ENCODE data around the gene DSTN. TPM values are rescaled to one million over a fixed set of nuclear protein-coding genes. Genes with fewer than 3 reads are reported as not detected.

DSTN gene
- total and polyA plus RNA-seq, 2 donors = 60.7 to 310 TPM

DNA sequence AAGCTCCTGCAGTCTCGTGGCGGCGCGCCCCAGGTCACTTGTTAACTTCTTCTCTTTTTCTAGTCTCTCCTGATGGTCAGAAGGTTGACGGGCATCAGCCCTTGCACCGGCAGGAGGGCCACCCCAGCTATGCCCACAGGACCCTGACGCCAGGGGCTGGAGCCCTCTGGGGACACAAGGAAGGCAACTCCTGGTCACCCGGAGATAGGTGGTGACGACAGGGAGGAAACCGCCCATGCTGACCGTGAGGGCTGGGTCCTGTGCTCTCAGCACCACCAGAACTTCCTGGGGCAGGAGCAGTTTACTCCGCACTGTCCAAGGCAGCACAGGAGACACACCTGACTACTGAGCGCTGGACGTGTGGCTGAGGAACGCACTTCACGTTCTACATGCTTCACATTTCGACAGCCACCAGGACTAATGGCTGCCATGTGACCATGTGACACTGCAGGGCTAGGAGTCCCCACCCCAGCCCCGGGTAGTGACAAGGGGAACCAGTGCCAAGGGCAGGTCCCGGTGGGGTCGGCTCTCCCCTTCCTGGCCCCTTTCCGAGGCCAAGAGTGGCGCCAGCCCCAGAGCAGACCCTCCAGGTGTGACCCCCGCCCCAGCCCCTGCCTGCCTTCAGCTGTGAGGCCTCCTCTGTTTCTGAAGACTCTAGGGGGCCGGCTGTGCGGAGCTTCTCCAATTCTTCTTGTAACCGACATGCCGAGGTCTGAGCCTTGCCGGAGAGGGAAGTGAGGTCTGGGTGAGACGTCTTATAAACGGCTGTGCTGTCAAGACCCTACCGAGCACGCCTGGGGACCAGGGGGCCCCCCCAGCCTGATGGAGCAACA is 45.2 kb downstream of the DSTN start:
- H3K9me3 ChIP-seq (ENCODE audit: control insufficient read depth in 2 of 2, insufficient read depth in 1 of 2, low read length in 1 of 2) = peaks cover 0 to 3% of the 10 kb centered on the region in 2 donors
- 74% methylated on average over 32 of the region's 32 CpGs for WGBS
- peak in 1 of 9 donors; percentile 59 for DNase-seq (ENCODE audit: low read depth in 6 of 9, low spot score in 9 of 9)
- peaks cover 24 to 76% of the 10 kb centered on the region in 2 donors for H3K4me1 ChIP-seq (ENCODE audit: control insufficient read depth in 2 of 2, insufficient read depth in 2 of 2, low read length in 2 of 2)
- H3K27me3 ChIP-seq (ENCODE audit: control insufficient read depth in 2 of 2, insufficient read depth in 1 of 2, low read length in 1 of 2) = no peaks in the 10 kb centered on the region
- H3K4me3 ChIP-seq (ENCODE audit: low read length in 2 of 2) = no peak overlapping the region
- H3K27ac ChIP-seq (ENCODE audit: low read depth in 1 of 2, low read length in 1 of 2) = peak overlapping the region in 1 of 2 donors; percentile 62
- peaks cover 14 to 33% of the 10 kb centered on the region in 2 donors for H3K36me3 ChIP-seq (ENCODE audit: control insufficient read depth in 2 of 2, insufficient read depth in 2 of 2, low read length in 1 of 2)

DNA sequence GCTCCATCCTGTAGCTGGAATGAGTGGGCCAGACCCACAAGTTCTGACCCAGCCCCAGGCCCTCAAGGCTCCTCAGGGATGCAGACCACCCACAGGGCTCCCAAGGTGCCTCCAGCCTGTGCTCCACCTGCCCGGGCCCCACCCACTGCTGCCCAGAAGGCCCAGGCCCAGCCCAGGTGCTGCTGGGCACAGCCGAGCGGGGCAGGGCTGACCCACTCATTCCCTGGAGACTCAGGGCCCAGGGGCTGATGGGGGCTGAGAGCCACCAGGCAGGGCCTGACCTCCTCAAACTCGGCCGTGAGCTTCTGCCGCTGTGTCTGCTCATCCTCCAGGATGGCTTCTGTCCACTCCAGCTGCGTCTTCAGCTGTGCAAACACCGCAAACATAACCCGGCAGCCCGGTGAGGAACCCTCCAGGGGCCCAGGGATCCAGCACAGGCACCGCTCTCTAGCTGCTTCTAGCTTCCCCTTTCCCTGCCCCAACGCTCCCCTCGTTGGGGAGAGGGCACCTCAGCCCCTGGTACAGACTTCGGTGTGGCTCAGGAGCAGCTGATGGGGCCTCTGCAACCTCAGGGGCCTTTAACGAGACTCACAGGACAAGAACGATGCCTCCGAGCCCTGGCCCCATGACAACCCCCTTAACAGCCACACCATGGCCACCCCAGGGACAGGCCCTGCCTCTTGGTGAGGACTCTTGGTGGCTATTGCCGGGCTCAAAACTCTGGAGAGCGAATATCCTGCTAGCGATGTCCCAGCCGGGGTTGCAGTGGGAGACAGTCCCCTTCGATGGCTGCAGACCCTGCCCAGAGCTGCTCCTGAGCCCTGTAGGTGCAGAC is 46.0 kb downstream of the DSTN start:
- Histone ChIP-seq H3K4me3 (ENCODE audit: low read length in 2 of 2) (no peak overlapping the region), H3K27ac (ENCODE audit: low read depth in 1 of 2, low read length in 1 of 2) (peak overlapping the region in 1 of 2 donors; percentile 62), H3K36me3 (ENCODE audit: control insufficient read depth in 2 of 2, insufficient read depth in 2 of 2, low read length in 1 of 2) (peaks cover 21 to 41% of the 10 kb centered on the region in 2 donors), H3K4me1 (ENCODE audit: control insufficient read depth in 2 of 2, insufficient read depth in 2 of 2, low read length in 2 of 2) (peaks cover 18 to 67% of the 10 kb centered on the region in 2 donors), H3K9me3 (ENCODE audit: control insufficient read depth in 2 of 2, insufficient read depth in 1 of 2, low read length in 1 of 2) (peaks cover 0 to 3% of the 10 kb centered on the region in 2 donors), H3K27me3 (ENCODE audit: control insufficient read depth in 2 of 2, insufficient read depth in 1 of 2, low read length in 1 of 2) (no peaks in the 10 kb centered on the region)
- WGBS = 69% methylated on average over 22 of the region's 22 CpGs
- DNase-seq (ENCODE audit: low read depth in 6 of 9, low spot score in 9 of 9) = no peak

DNA sequence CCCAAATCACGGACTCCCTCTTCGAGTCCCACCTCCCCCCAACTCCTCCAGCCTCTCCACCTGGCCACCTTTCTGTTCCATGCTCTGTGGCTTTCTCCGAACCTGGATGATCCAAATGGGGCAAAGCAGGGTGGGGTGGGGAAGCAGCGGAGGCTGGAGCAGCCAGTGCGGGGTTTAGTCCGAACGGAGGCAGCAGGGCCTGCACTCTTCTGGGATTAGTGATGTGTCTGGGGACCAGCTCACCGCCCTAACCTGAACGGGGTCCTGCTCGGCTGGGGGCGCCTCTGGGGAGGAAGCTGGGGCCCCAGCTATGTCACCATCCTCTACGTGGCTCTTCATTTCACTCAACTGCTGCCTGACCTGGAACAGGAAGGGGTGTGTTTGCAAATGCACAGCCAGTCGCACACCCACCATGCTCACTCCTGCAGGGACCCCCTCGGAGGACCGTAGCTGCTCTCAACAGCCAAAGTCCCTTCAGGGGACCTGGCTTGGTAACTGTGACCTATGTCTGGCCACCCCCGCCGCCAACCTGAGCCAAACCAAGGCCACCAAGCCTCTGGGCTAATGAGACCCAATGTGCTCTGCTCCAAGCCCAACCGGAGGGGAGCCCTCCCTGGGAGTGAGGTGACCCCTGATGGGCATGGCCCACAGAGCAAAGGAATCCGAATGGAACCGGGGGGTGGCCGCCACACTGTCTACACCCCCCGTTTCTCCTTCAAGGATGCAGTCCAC is 46.8 kb downstream of the DSTN start:
- peak in 1 of 9 donors; percentile 46 for DNase-seq (ENCODE audit: low read depth in 6 of 9, low spot score in 9 of 9)
- 91% methylated on average over 22 of the region's 22 CpGs for whole genome bisulfite sequencing
- Histone ChIP-seq H3K27ac (ENCODE audit: low read depth in 1 of 2, low read length in 1 of 2) (no peak overlapping the region), H3K9me3 (ENCODE audit: control insufficient read depth in 2 of 2, insufficient read depth in 1 of 2, low read length in 1 of 2) (peaks cover 0 to 3% of the 10 kb centered on the region in 2 donors), H3K36me3 (ENCODE audit: control insufficient read depth in 2 of 2, insufficient read depth in 2 of 2, low read length in 1 of 2) (peaks cover 29 to 45% of the 10 kb centered on the region in 2 donors), H3K4me3 (ENCODE audit: low read length in 2 of 2) (no peak overlapping the region), H3K27me3 (ENCODE audit: control insufficient read depth in 2 of 2, insufficient read depth in 1 of 2, low read length in 1 of 2) (no peaks in the 10 kb centered on the region), H3K4me1 (ENCODE audit: control insufficient read depth in 2 of 2, insufficient read depth in 2 of 2, low read length in 2 of 2) (peaks cover 10 to 59% of the 10 kb centered on the region in 2 donors)

DNA sequence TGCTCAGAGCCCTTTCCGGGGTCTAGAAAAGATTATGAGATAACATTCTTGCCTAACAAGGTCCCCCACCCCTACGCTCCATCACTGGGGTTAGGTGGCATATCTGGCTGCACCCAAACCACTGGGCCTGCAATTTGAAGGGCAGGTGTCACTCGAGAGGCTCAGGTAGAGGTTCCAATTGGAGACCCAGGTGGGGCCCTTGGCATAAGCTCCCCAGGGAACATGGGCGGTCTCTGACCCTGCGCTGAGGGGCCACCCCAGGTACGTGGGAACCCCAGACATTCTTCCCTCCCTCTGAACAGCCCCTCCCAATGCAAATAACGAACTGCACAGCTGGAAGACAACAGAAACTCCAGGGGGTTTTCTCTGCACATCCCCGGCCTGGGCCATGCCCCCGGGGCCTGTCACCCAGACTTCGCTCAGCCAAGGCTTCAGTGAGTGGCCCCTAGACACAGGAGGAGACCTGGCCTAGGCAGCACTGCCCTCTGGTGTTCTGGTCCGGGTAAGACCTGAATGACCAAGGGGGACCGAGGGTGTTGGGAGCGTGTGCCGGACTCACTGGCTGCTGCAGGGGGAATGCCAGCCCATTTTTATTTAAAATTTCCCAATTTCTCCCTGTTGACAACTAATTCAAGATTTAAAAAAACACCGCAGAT is 47.5 kb downstream of the DSTN start:
- peak in 1 of 9 donors; percentile 47 for DNase-seq (ENCODE audit: low read depth in 6 of 9, low spot score in 9 of 9)
- peaks cover 0 to 3% of the 10 kb centered on the region in 2 donors for H3K9me3 ChIP-seq (ENCODE audit: control insufficient read depth in 2 of 2, insufficient read depth in 1 of 2, low read length in 1 of 2)
- WGBS = 94% methylated on average over 15 of the region's 15 CpGs
- H3K4me1 ChIP-seq (ENCODE audit: control insufficient read depth in 2 of 2, insufficient read depth in 2 of 2, low read length in 2 of 2) = peaks cover 3 to 53% of the 10 kb centered on the region in 2 donors
- no peak overlapping the region for H3K27ac ChIP-seq (ENCODE audit: low read depth in 1 of 2, low read length in 1 of 2)
- H3K27me3 ChIP-seq (ENCODE audit: control insufficient read depth in 2 of 2, insufficient read depth in 1 of 2, low read length in 1 of 2) = no peaks in the 10 kb centered on the region
- H3K36me3 ChIP-seq (ENCODE audit: control insufficient read depth in 2 of 2, insufficient read depth in 2 of 2, low read length in 1 of 2) = peaks cover 31 to 45% of the 10 kb centered on the region in 2 donors
- no peak overlapping the region for H3K4me3 ChIP-seq (ENCODE audit: low read length in 2 of 2)

DNA sequence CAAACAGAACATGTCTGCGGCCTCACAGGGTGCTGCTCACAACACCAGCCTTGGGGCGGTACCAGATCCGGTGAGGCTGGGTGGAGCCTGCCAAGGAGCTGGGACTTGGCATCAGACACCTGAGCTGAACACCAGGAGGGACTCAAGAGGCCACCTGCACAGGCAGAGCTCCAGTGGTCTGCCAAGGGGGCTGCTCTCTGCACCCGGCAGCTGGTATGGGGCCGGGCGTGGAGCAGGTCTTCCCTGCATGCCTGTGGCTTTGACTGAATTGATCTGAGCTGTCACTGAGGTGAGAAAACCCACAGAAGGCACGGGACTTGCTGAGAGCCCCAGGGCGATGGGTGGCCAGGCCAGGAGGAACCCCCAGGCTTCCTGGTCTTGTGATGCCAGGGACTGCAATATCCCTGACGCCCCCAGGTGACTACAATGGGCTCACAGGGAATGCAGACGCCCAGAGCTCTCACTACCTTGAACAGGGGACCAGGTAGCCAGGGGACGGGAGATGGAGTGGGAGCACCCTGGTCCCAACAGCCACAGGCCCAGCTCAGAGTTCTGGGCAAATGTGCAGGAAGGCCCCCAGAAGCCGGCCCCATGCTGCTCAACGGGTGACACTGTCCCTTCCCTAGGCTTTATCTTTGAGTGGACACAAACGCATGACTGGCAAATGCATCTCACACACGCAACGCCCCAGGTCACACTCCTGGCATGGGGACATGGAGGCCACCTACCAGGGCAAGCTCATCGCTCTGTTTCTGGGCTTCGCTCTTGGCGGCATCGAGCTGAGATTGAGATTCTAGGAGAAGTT is 48.2 kb downstream of the DSTN start:
- peaks cover 0 to 45% of the 10 kb centered on the region in 2 donors for H3K4me1 ChIP-seq (ENCODE audit: control insufficient read depth in 2 of 2, insufficient read depth in 2 of 2, low read length in 2 of 2)
- no peak for DNase-seq (ENCODE audit: low read depth in 6 of 9, low spot score in 9 of 9)
- H3K9me3 ChIP-seq (ENCODE audit: control insufficient read depth in 2 of 2, insufficient read depth in 1 of 2, low read length in 1 of 2) = peaks cover 0 to 3% of the 10 kb centered on the region in 2 donors
- no peak overlapping the region for H3K27ac ChIP-seq (ENCODE audit: low read depth in 1 of 2, low read length in 1 of 2)
- WGBS = 96% methylated on average over 20 of the region's 20 CpGs
- H3K36me3 ChIP-seq (ENCODE audit: control insufficient read depth in 2 of 2, insufficient read depth in 2 of 2, low read length in 1 of 2) = peaks cover 31 to 44% of the 10 kb centered on the region in 2 donors
- H3K4me3 ChIP-seq (ENCODE audit: low read length in 2 of 2) = no peak overlapping the region
- H3K27me3 ChIP-seq (ENCODE audit: control insufficient read depth in 2 of 2, insufficient read depth in 1 of 2, low read length in 1 of 2) = no peaks in the 10 kb centered on the region

DNA sequence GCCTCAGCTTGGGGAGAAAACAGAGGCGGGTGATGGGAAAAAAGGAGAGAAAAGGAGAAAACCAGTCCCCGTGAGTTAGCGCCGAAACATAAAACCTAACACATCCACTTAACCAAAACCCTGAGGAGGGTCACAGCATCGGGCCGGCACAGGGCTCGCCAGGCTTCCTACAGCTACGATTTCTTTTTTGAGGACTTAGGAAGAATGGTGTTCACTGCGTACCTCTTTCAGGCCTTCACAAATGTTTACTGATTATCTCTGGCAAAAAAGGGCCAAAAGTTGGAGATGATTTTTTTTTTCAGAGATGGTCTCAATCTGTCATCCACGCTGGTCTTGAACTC is 48.8 kb downstream of the DSTN start:
- H3K4me1 ChIP-seq (ENCODE audit: control insufficient read depth in 2 of 2, insufficient read depth in 2 of 2, low read length in 2 of 2) = peaks cover 0 to 39% of the 10 kb centered on the region in 2 donors
- no peak overlapping the region for H3K27ac ChIP-seq (ENCODE audit: low read depth in 1 of 2, low read length in 1 of 2)
- H3K27me3 ChIP-seq (ENCODE audit: control insufficient read depth in 2 of 2, insufficient read depth in 1 of 2, low read length in 1 of 2) = no peaks in the 10 kb centered on the region
- no peak for DNase-seq (ENCODE audit: low read depth in 6 of 9, low spot score in 9 of 9)
- H3K9me3 ChIP-seq (ENCODE audit: control insufficient read depth in 2 of 2, insufficient read depth in 1 of 2, low read length in 1 of 2) = peaks cover 0 to 3% of the 10 kb centered on the region in 2 donors
- peaks cover 31 to 47% of the 10 kb centered on the region in 2 donors for H3K36me3 ChIP-seq (ENCODE audit: control insufficient read depth in 2 of 2, insufficient read depth in 2 of 2, low read length in 1 of 2)
- no peak overlapping the region for H3K4me3 ChIP-seq (ENCODE audit: low read length in 2 of 2)
- WGBS = 97% methylated on average over 10 of the region's 10 CpGs

DNA sequence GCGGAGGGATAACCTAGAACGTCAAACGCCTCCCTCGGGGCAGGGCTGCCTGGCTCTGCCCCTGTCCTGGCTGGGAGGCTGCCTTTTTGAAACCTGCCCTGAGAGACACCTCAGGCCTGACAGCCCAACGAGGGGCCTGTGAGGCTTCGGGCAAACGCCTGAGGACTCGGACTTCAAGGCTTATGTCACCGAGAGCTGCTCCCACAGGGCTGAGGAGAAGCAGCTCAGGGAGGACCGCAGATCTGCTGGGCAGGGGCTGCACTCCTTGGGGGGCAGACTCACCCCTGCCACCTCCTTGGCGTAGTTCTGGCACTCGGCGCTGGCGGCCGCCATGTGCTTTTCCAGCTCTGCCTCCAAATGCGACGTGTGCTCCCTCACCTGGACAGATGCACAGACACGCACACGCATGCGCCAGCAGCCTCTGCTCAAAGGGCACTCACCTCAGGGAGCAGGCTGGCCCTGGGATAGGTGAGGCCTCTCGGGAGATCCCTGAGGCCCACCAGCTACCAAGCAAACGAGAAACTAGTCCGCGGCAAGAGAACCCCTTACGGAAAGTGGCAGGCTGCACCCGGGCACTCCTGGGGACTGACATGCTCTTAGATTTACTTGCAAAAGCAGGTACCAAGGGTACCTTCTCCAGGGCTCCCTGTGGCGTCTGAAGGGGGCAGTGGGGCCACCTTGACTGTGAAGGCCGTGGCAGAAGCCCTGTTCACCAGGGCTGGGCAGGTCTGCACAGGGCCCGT is 49.6 kb downstream of the DSTN start:
- H3K4me1 ChIP-seq (ENCODE audit: control insufficient read depth in 2 of 2, insufficient read depth in 2 of 2, low read length in 2 of 2) = peaks cover 0 to 31% of the 10 kb centered on the region in 2 donors
- H3K27me3 ChIP-seq (ENCODE audit: control insufficient read depth in 2 of 2, insufficient read depth in 1 of 2, low read length in 1 of 2) = no peaks in the 10 kb centered on the region
- H3K9me3 ChIP-seq (ENCODE audit: control insufficient read depth in 2 of 2, insufficient read depth in 1 of 2, low read length in 1 of 2) = peaks cover 0 to 3% of the 10 kb centered on the region in 2 donors
- H3K27ac ChIP-seq (ENCODE audit: low read depth in 1 of 2, low read length in 1 of 2) = no peak overlapping the region
- DNase-seq (ENCODE audit: low read depth in 6 of 9, low spot score in 9 of 9) = no peak
- peaks cover 31 to 51% of the 10 kb centered on the region in 2 donors for H3K36me3 ChIP-seq (ENCODE audit: control insufficient read depth in 2 of 2, insufficient read depth in 2 of 2, low read length in 1 of 2)
- 94% methylated on average over 29 of the region's 29 CpGs for whole genome bisulfite sequencing
- no peak overlapping the region for H3K4me3 ChIP-seq (ENCODE audit: low read length in 2 of 2)

Data from thymus (tissue), 11 donors.